Measurements from ENCODE around the gene TBC1D32. TPM values are rescaled to one million over a fixed set of nuclear protein-coding genes. Genes with fewer than 3 reads are reported as not detected.
"Not testable (repeated sequence)": the region's sequence is repeated elsewhere in the genome, so short reads cannot be mapped to it uniquely, and the experiment has no call there.

TBC1D32 gene
- total RNA-seq, 8 experiments from 2014 or later = 10.1 to 21.6 (median 14.7) TPM

DNA sequence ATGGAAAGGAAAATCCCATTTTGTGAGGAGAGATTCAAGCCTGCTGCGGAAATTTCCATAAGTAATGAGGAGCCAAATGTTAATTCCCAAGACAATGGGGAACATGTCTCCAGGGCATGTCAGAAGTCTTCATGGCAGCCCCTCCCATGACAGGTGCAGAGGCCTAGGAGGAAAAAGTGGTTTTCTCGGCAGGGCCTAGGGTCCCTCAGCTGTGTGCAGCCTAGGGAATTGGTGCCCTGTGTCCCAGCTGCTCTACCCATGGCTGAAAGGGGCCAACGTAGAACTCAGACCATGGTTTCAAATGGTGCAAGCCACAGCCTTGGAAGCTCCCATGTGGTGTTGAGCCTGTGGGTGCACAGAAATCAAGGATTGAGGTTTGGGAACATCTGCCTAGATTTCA is 269.9 kb downstream of the TBC1D32 start:
- no peak for ATAC-seq (replicated peaks in 6 of 8)
- in situ Hi-C loops (cut with MboI; ENCODE audit: low pct_unique_long_range_greater_than_20kb in 2 of 9, low sequenced_read_pairs in 9 of 9, unreplicated experiment in 9 of 9) = loop anchor here in 1 of 9 experiments (25.0 kb wide), 2 partner anchors 148 to 248 kb away; no protein-coding TSS in a partner anchor
- 80 to 100% (median 98%) methylated on average over 1 to 3 of the region's 3 CpGs; no CpG with 5 or more reads in 6 of the 10 experiments for WGBS, 10 experiments

GRCh38 chr6:121055572-121056163 is 278.6 kb downstream of the TBC1D32 start:
- in situ Hi-C loops (cut with MboI; ENCODE audit: low pct_unique_long_range_greater_than_20kb in 2 of 9, low sequenced_read_pairs in 9 of 9, unreplicated experiment in 9 of 9) = loop anchor here in 1 of 9 experiments (25.0 kb wide), 2 partner anchors 157 to 257 kb away; no protein-coding TSS in a partner anchor
- H3K4me3 ChIP-seq = no peak overlapping the region
- WGBS, 10 experiments = 29 to 81% (median 44%) methylated on average over 2 to 4 of the region's 4 CpGs; no CpG with 5 or more reads in 1 of the 10 experiments
- H3K4me1 ChIP-seq (replicated peaks in 1 of 2) = no peaks in the 10 kb centered on the region
- peak in 4 of 8 experiments; percentile 47 to 91 (median 84) for ATAC-seq (replicated peaks in 6 of 8)
- no peak overlapping the region for H3K27ac ChIP-seq

More for the DNA sequence above, 269.9 kb downstream of the TBC1D32 start:
- Histone ChIP-seq H3K4me1 (replicated peaks in 1 of 2) (no peaks in the 10 kb centered on the region), H3K4me3 (no peak overlapping the region), H3K27ac (no peak overlapping the region)

- not testable (repeated sequence) for H3K4me3 ChIP-seq, H3K27ac ChIP-seq
- WGBS, 10 experiments = 100% methylated on average over 1 of the region's 4 CpGs; no CpG with 5 or more reads in 9 of the 10 experiments
Measured at GRCh38 chr6:121048593-121048992, 285.7 kb downstream of the TBC1D32 start.

DNA sequence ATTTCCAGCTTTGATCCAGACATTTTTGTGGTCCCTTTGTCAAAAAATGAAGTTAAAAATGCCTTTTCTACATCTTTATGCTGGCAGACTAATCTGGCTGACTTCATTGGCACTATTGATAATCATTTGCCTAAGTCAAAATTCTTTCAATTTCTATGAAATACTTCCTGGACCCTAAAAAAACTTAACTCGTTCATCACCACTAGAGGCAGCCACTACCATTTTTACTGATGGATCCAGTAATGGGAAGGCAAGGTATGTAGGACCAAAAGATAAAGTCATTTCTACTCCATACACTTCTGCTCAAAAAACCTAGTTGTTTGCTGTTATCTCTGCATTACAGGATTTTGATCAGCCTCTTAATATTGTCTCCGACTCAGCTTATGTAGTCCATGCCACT is 289.4 kb downstream of the TBC1D32 start:
- H3K27ac ChIP-seq; in situ Hi-C loops (cut with MboI; ENCODE audit: low pct_unique_long_range_greater_than_20kb in 2 of 9, low sequenced_read_pairs in 9 of 9, unreplicated experiment in 9 of 9); H3K4me1 ChIP-seq (replicated peaks in 1 of 2); H3K4me3 ChIP-seq; ATAC-seq (replicated peaks in 6 of 8): not testable (repeated sequence)
- 20 to 90% (median 73%) methylated on average over 1 to 2 of the region's 2 CpGs for WGBS, 10 experiments

More at GRCh38 chr6:121048593-121048992, 285.7 kb downstream of the TBC1D32 start:
- H3K4me1 ChIP-seq (replicated peaks in 1 of 2); in situ Hi-C loops (cut with MboI; ENCODE audit: low pct_unique_long_range_greater_than_20kb in 2 of 9, low sequenced_read_pairs in 9 of 9, unreplicated experiment in 9 of 9); ATAC-seq (replicated peaks in 6 of 8): not testable (repeated sequence)

GRCh38 chr6:121043706-121044105 is 290.6 kb downstream of the TBC1D32 start:
- WGBS, 10 experiments = 40 to 83% (median 74%) methylated on average over 1 to 8 of the region's 8 CpGs; no CpG with 5 or more reads in 2 of the 10 experiments
- in situ Hi-C loops (cut with MboI; ENCODE audit: low pct_unique_long_range_greater_than_20kb in 2 of 9, low sequenced_read_pairs in 9 of 9, unreplicated experiment in 9 of 9); H3K27ac ChIP-seq; H3K4me3 ChIP-seq; H3K4me1 ChIP-seq (replicated peaks in 1 of 2); ATAC-seq (replicated peaks in 6 of 8): not testable (repeated sequence)

GRCh38 chr6:121043211-121043610 is 291.1 kb downstream of the TBC1D32 start:
- 20 to 98% (median 86%) methylated on average over 1 to 6 of the region's 6 CpGs; no CpG with 5 or more reads in 1 of the 10 experiments for WGBS, 10 experiments
- in situ Hi-C loops (cut with MboI; ENCODE audit: low pct_unique_long_range_greater_than_20kb in 2 of 9, low sequenced_read_pairs in 9 of 9, unreplicated experiment in 9 of 9); H3K4me3 ChIP-seq; ATAC-seq (replicated peaks in 6 of 8); H3K4me1 ChIP-seq (replicated peaks in 1 of 2); H3K27ac ChIP-seq: not testable (repeated sequence)

- no peak for ATAC-seq (replicated peaks in 6 of 8)
- H3K4me1 ChIP-seq (replicated peaks in 1 of 2) = no peaks in the 10 kb centered on the region
- WGBS, 10 experiments = 52 to 100% (median 86%) methylated on average over 1 to 13 of the region's 13 CpGs; no CpG with 5 or more reads in 1 of the 10 experiments
- H3K4me3 ChIP-seq = no peak overlapping the region
- in situ Hi-C loops (cut with MboI; ENCODE audit: low pct_unique_long_range_greater_than_20kb in 2 of 9, low sequenced_read_pairs in 9 of 9, unreplicated experiment in 9 of 9) = no loop called here
- no peak overlapping the region for H3K27ac ChIP-seq
Measured at GRCh38 chr6:121042766-121043165, 291.5 kb downstream of the TBC1D32 start.

GRCh38 chr6:121040831-121041230 is 293.4 kb downstream of the TBC1D32 start:
- 13 to 89% (median 51%) methylated on average over 1 to 3 of the region's 3 CpGs for WGBS, 10 experiments
- no peak overlapping the region for H3K27ac ChIP-seq
- H3K4me3 ChIP-seq = no peak overlapping the region
- no peak for ATAC-seq (replicated peaks in 6 of 8)
- H3K4me1 ChIP-seq (replicated peaks in 1 of 2) = no peaks in the 10 kb centered on the region
- in situ Hi-C loops (cut with MboI; ENCODE audit: low pct_unique_long_range_greater_than_20kb in 2 of 9, low sequenced_read_pairs in 9 of 9, unreplicated experiment in 9 of 9) = no loop called here

DNA sequence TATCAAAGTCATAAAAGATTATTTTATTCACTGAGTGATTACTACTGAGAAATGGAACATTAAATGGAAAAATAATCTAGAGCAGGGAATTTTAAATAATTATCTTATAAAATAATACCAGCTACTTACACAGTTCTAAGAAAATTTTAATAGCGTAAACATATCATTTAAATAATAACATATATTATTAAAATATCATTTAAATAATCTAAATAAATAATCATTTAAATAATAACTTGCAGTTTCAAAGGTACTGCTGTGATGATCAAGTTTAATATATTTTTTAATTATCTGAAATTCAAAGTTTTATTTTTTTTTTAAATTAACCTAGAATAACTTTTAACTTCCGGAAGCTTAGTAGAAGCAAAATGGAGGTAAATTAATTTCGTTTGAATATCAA is 301.2 kb downstream of the TBC1D32 start:
- in situ Hi-C loops (cut with MboI; ENCODE audit: low pct_unique_long_range_greater_than_20kb in 2 of 9, low sequenced_read_pairs in 9 of 9, unreplicated experiment in 9 of 9) = no loop called here
- no peak overlapping the region for H3K4me3 ChIP-seq
- H3K4me1 ChIP-seq (replicated peaks in 1 of 2) = peaks cover 0 to 8% of the 10 kb centered on the region in 2 donors
- ATAC-seq (replicated peaks in 6 of 8) = no peak
- H3K27ac ChIP-seq = no peak overlapping the region
- WGBS, 10 experiments = 50 to 96% (median 84%) methylated on average over 3 of the region's 3 CpGs; no CpG with 5 or more reads in 1 of the 10 experiments

GRCh38 chr6:121032268-121033006 is 301.8 kb downstream of the TBC1D32 start:
- WGBS, 10 experiments = 0 to 60% (median 38%) methylated on average over 1 of the region's 1 CpG; no CpG with 5 or more reads in 5 of the 10 experiments
- Histone ChIP-seq H3K4me3 (no peak overlapping the region), H3K4me1 (replicated peaks in 1 of 2) (peaks cover 0 to 8% of the 10 kb centered on the region in 2 donors), H3K27ac (no peak overlapping the region)
- in situ Hi-C loops (cut with MboI; ENCODE audit: low pct_unique_long_range_greater_than_20kb in 2 of 9, low sequenced_read_pairs in 9 of 9, unreplicated experiment in 9 of 9) = no loop called here
- ATAC-seq (replicated peaks in 6 of 8) = peak in 5 of 8 experiments; percentile 25 to 79 (median 72)

Other genes with a start within 250 kb of the TBC1D32 start
- gene GJA1, start 101.2 kb upstream of the TBC1D32 start, total RNA-seq = 100 to 1,000 TPM in 2 of 8 experiments, 10 to 100 TPM in 2, 1 to 10 TPM in 4; 1.2 to 343 (median 30.0) TPM